Natural killer cell (primary cell): ENCODE data around the gene LMX1A. TPM values are rescaled to one million over a fixed set of nuclear protein-coding genes. Genes with fewer than 3 reads are reported as not detected.

Source experiments
- ATAC-seq, 3 donors: fragments of 150-1000 bp in 2 of 3; fragments of 200-7000 bp in 1 of 3; cut with Tn5 transposase; 1 replicate in 1 of 3; 2 replicates in 2 of 3; pipeline ENCODE4 v1.10.0; 2021; ENCODE audit warnings: mild to moderate bottlenecking in 2 of 3, moderate library complexity in 2 of 3
- DNase-seq, 2 donors: peaks; one replicate each; pipeline versions ENCODE4 v3.0.0 to v3.0.0-alpha.2; 2013 to 2021; ENCODE audit warnings: mixed read lengths in 1 of 2
- H3K27ac ChIP-seq: one replicate; pipeline ENCODE4 v1.5.1; 2013; ENCODE audit warnings: mild to moderate bottlenecking, low read length
- H3K27me3 ChIP-seq: one replicate; pipeline ENCODE4 v1.6.1; 2013; ENCODE audit warnings: low read length; ENCODE audit not compliant: control insufficient read depth, insufficient read depth
- H3K36me3 ChIP-seq: one replicate; pipeline ENCODE4 v1.6.1; 2013; ENCODE audit warnings: low read length; ENCODE audit not compliant: control insufficient read depth, insufficient read depth
- H3K4me1 ChIP-seq: one replicate; pipeline ENCODE4 v1.6.1; 2013; ENCODE audit warnings: low read length; ENCODE audit not compliant: control insufficient read depth, insufficient read depth
- H3K4me3 ChIP-seq: one replicate; pipeline ENCODE4 v1.5.1; 2013; ENCODE audit warnings: low read length
- H3K9me3 ChIP-seq: one replicate; pipeline ENCODE4 v1.6.1; 2013; ENCODE audit warnings: low read length; ENCODE audit not compliant: control insufficient read depth, insufficient read depth
- H3K27ac Mint-ChIP-seq, 2 donors: one replicate each; pipeline ENCODE4 v1.8.0; 2022; ENCODE audit warnings: mild to moderate bottlenecking in 2 of 2, mixed read lengths in 2 of 2, moderate library complexity in 1 of 2
- H3K27me3 Mint-ChIP-seq, 2 donors: one replicate each; pipeline ENCODE4 v1.8.0; 2022; ENCODE audit warnings: low read depth in 2 of 2, mixed read lengths in 2 of 2
- H3K36me3 Mint-ChIP-seq: one replicate; pipeline ENCODE4 v1.8.0; 2022; ENCODE audit warnings: mixed read lengths
- H3K4me1 Mint-ChIP-seq, 2 donors: one replicate each; pipeline ENCODE4 v1.8.0; 2022; ENCODE audit warnings: mixed read lengths in 2 of 2
- H3K4me3 Mint-ChIP-seq: one replicate; pipeline ENCODE4 v1.8.0; 2022; ENCODE audit warnings: mild to moderate bottlenecking, moderate library complexity, mixed read lengths
- H3K9me3 Mint-ChIP-seq, 2 donors: one replicate each; pipeline ENCODE4 v1.8.0; 2022; ENCODE audit warnings: mixed read lengths in 2 of 2
- CTCF ChIP-seq: fragments of 200-600 bp; IDR thresholded peaks from one replicate; pipeline ENCODE4 v1.8.0; 2022; ENCODE audit warnings: antibody characterized with exemption
- WGBS: methylation state at CpG from one replicate; pipeline ENCODE4 v1.1.7; 2013; ENCODE audit warnings: missing lambda C conversion rate; ENCODE audit not compliant: insufficient coverage; 5-methylcytosine and 5-hydroxymethylcytosine counted together
- intact Hi-C: fragments of 100-400 bp; cut with micrococcal nuclease; formaldehyde crosslinking; loops from one replicate; pipeline ENCODE4 v1.14.2; 2022
- total RNA-seq, 4 donors: library from RNA; stranded (reverse); fragments of 120-200 nt in 1 of 4; gene quantifications; one replicate each; pipeline versions ENCODE4 v1.2.3 to v1.2.4, GENCODE V29; 2013 to 2022

Gene LMX1A
- total RNA-seq, 3 donors from 2014 or later (not counting 1 experiment from before 2014, with no cell fraction given) = not detected

- Mint-ChIP-seq H3K27me3 (peaks cover 9 to 21% of the 10 kb centered on the region in 2 donors), H3K36me3 (no peaks in the 10 kb centered on the region), H3K4me1 (no peaks in the 10 kb centered on the region), H3K9me3 (no peaks in the 10 kb centered on the region), H3K4me3 (no peak overlapping the region), H3K27ac (no peak overlapping the region)
- Histone ChIP-seq H3K27ac (no peak overlapping the region), H3K9me3 (no peaks in the 10 kb centered on the region), H3K4me3 (no peak overlapping the region), H3K27me3 (no peaks in the 10 kb centered on the region), H3K36me3 (no peaks in the 10 kb centered on the region), H3K4me1 (no peaks in the 10 kb centered on the region)
- WGBS = 48% methylated on average over 2 of the region's 2 CpGs
- DNase-seq = no peak
- TF ChIP-seq CTCF = no peak
- intact Hi-C loops = no loop called here
- ATAC-seq = no peak
These were observed 102.7 kb downstream of the LMX1A start for GRCh38 chr1:165253818-165254254.

GRCh38 chr1:165248969-165249571 is 107.4 kb downstream of the LMX1A start:
- H3K4me3 ChIP-seq = no peak overlapping the region
- H3K9me3 Mint-ChIP-seq = no peaks in the 10 kb centered on the region
- intact Hi-C loops = no loop called here
- no peaks in the 10 kb centered on the region for H3K4me1 ChIP-seq
- DNase-seq (no peak), ATAC-seq (no peak)
- no peak overlapping the region for H3K4me3 Mint-ChIP-seq
- no peak overlapping the region for H3K27ac ChIP-seq
- no peaks in the 10 kb centered on the region for H3K27me3 ChIP-seq
- WGBS = 82% methylated on average over 5 of the region's 5 CpGs
- no peak for TF ChIP-seq CTCF
- H3K9me3 ChIP-seq = no peaks in the 10 kb centered on the region
- no peak overlapping the region for H3K27ac Mint-ChIP-seq
- peaks cover 6 to 14% of the 10 kb centered on the region in 2 donors for H3K27me3 Mint-ChIP-seq
- no peaks in the 10 kb centered on the region for H3K36me3 Mint-ChIP-seq
- H3K36me3 ChIP-seq = no peaks in the 10 kb centered on the region
- no peaks in the 10 kb centered on the region for H3K4me1 Mint-ChIP-seq

GRCh38 chr1:165241952-165242351 is 114.6 kb downstream of the LMX1A start:
- peaks cover 16 to 35% of the 10 kb centered on the region in 2 donors for H3K27me3 Mint-ChIP-seq
- no peak for DNase-seq
- H3K27me3 ChIP-seq = peaks cover 3% of the 10 kb centered on the region

More at GRCh38 chr1:165241952-165242351, 114.6 kb downstream of the LMX1A start:
- H3K9me3 Mint-ChIP-seq = no peaks in the 10 kb centered on the region
- ATAC-seq = no peak
- WGBS = 90% methylated on average over 4 of the region's 4 CpGs
- TF ChIP-seq CTCF = no peak
- Histone ChIP-seq H3K4me3 (no peak overlapping the region), H3K9me3 (no peaks in the 10 kb centered on the region), H3K4me1 (no peaks in the 10 kb centered on the region), H3K27ac (no peak overlapping the region), H3K36me3 (no peaks in the 10 kb centered on the region)
- intact Hi-C loops = no loop called here
- H3K4me1 Mint-ChIP-seq = no peaks in the 10 kb centered on the region
- no peak overlapping the region for H3K4me3 Mint-ChIP-seq
- no peaks in the 10 kb centered on the region for H3K36me3 Mint-ChIP-seq
- H3K27ac Mint-ChIP-seq = no peak overlapping the region
